ENCODE measurements around the gene SPINDOC.

SPINDOC gene

GRCh38 chr11:63840356-63841060 is 27.3 kb downstream of the SPINDOC start:
- TF ChIP-seq CTCF (IDR thresholded peaks at IDR 0.05; ENCODE audit: low read depth, low read length), result no peak
- peak overlapping the region; percentile 74 for H3K4me3 ChIP-seq (ENCODE audit: low read depth, low read length)

- peak overlapping the region; percentile 74 for H3K4me3 ChIP-seq (ENCODE audit: low read depth, low read length)
- no peak for TF ChIP-seq CTCF (IDR thresholded peaks at IDR 0.05; ENCODE audit: low read depth, low read length)
Measured at GRCh38 chr11:63841554-63841953, 28.3 kb downstream of the SPINDOC start.

- H3K4me3 ChIP-seq (ENCODE audit: low read depth, low read length), result no peak overlapping the region
- TF ChIP-seq CTCF (IDR thresholded peaks at IDR 0.05; ENCODE audit: low read depth, low read length), result no peak
Measured at GRCh38 chr11:63843041-63843440, 29.8 kb downstream of the SPINDOC start.

DNA sequence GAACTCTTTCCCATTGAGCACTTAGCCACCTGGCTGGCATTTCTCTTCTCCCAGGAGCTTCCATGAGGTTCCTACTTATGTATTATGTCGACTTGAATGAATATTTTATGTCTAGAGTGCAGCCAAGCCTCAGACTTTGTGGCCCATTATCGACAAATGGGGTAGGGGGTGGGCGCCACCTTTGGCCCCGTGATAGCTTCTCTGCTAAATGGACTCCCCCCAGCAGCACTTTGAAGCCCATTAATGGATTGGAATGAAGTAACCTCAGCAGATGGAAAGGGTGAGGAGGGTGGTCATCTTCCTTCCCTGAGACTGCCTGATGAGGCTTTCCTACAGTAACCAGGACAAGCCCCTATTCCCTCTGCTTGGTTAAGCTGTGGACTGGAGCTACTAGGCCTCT is 31.6 kb downstream of the SPINDOC start:
- H3K4me3 ChIP-seq (ENCODE audit: low read depth, low read length), result no peak overlapping the region
- TF ChIP-seq CTCF (IDR thresholded peaks at IDR 0.05; ENCODE audit: low read depth, low read length), result no peak

- TF ChIP-seq CTCF (IDR thresholded peaks at IDR 0.05; ENCODE audit: low read depth, low read length), result no peak
- H3K4me3 ChIP-seq (ENCODE audit: low read depth, low read length), result no peak overlapping the region
Measured at GRCh38 chr11:63845303-63845702, 32.0 kb downstream of the SPINDOC start.

GRCh38 chr11:63845911-63846310 is 32.7 kb downstream of the SPINDOC start:
- H3K4me3 ChIP-seq (ENCODE audit: low read depth, low read length), result no peak overlapping the region
- no peak for TF ChIP-seq CTCF (IDR thresholded peaks at IDR 0.05; ENCODE audit: low read depth, low read length)

GRCh38 chr11:63846897-63847296 is 33.6 kb downstream of the SPINDOC start:
- H3K4me3 ChIP-seq (ENCODE audit: low read depth, low read length), result no peak overlapping the region
- no peak for TF ChIP-seq CTCF (IDR thresholded peaks at IDR 0.05; ENCODE audit: low read depth, low read length)

Data from WI38 (cell line).